Peyer's patch (tissue), 4 donors: ENCODE data around the gene AKR7A2. TPM values are rescaled to one million over a fixed set of nuclear protein-coding genes. Genes with fewer than 3 reads are reported as not detected.

Experiments
- DNase-seq, 3 donors: peaks; one replicate each; pipeline ENCODE4 v3.0.0-alpha.2; 2017 to 2019
- H3K27ac ChIP-seq, 4 donors: fragments of 200-600 bp; sonication (generic); one replicate each; pipeline ENCODE4 v1.5.1; 2016 to 2019
- H3K27me3 ChIP-seq, 2 donors: fragments of 200-600 bp; sonication (generic); one replicate each; pipeline ENCODE4 v1.5.1; 2019
- H3K36me3 ChIP-seq, 3 donors: fragments of 200-600 bp; sonication (generic); one replicate each; pipeline ENCODE4 v1.5.1; 2016 to 2019
- H3K4me1 ChIP-seq, 4 donors: fragments of 200-600 bp; sonication (generic); one replicate each; pipeline ENCODE4 v1.5.1; 2016 to 2019
- H3K4me3 ChIP-seq, 4 donors: fragments of 200-600 bp; sonication (generic); 1 replicate in 3 of 4; 2 replicates in 1 of 4; pipeline ENCODE4 v1.5.1; 2016 to 2019; ENCODE audit warnings: mild to moderate bottlenecking in 1 of 4
- H3K9me3 ChIP-seq, 4 donors: fragments of 200-600 bp; sonication (generic); one replicate each; pipeline ENCODE4 v1.5.1; 2016 to 2019; ENCODE audit warnings: mild to moderate bottlenecking in 1 of 4
- CTCF ChIP-seq, 6 experiments: fragments of 450-650 bp in 4 of 6; fragments of 200-600 bp in 2 of 6; sonication (generic) in 1 of 6; IDR thresholded peaks; one replicate each; pipeline ENCODE4 v1.5.1; 2017 to 2019; ENCODE audit warnings: antibody characterized with exemption in 6 of 6, mild to moderate bottlenecking in 3 of 6, moderate library complexity in 1 of 6
- POLR2A ChIP-seq, 2 donors: fragments of 450-650 bp; IDR thresholded peaks; one replicate each; pipeline ENCODE4 v1.5.1; 2017; ENCODE audit warnings: antibody characterized with exemption in 2 of 2, mild to moderate bottlenecking in 2 of 2, moderate library complexity in 2 of 2
- total RNA-seq, 4 donors: library from RNA; depleted of rRNA; stranded (reverse); fragments of >200 nt; gene quantifications; one replicate each; pipeline ENCODE4 v1.1.0, GENCODE V29; 2016

Gene AKR7A2
- total RNA-seq, 4 donors from 2014 or later = 56.1 to 168 (median 137) TPM

- Histone ChIP-seq H3K9me3 (no peaks in the 10 kb centered on the region), H3K27me3 (no peaks in the 10 kb centered on the region), H3K4me3 (no peak overlapping the region), H3K27ac (no peak overlapping the region), H3K4me1 (peaks cover 0 to 11% (median 0%) of the 10 kb centered on the region in 4 donors), H3K36me3 (peaks cover 0 to 49% (median 0%) of the 10 kb centered on the region in 3 donors)
- no peak for TF ChIP-seq POLR2A (IDR thresholded peaks at IDR 0.05)
- no peak for TF ChIP-seq CTCF (IDR thresholded peaks at IDR 0.05)
- no peak for DNase-seq
These were observed 46.8 kb upstream of the AKR7A2 start for GRCh38 chr1:19358710-19359109.

- no peaks in the 10 kb centered on the region for H3K27me3 ChIP-seq
- H3K4me3 ChIP-seq = no peak overlapping the region
- H3K4me1 ChIP-seq = peaks cover 0 to 11% (median 0%) of the 10 kb centered on the region in 4 donors
- peak overlapping the region in 1 of 4 donors; percentile 11 for H3K27ac ChIP-seq
- DNase-seq = no peak
- peaks cover 0 to 58% (median 0%) of the 10 kb centered on the region in 3 donors for H3K36me3 ChIP-seq
- no peaks in the 10 kb centered on the region for H3K9me3 ChIP-seq
- TF ChIP-seq CTCF (IDR thresholded peaks at IDR 0.05) (no peak), POLR2A (IDR thresholded peaks at IDR 0.05) (no peak)
These were observed 45.5 kb upstream of the AKR7A2 start for GRCh38 chr1:19357299-19357986.

GRCh38 chr1:19356266-19356665 lies 44.3 kb upstream of the AKR7A2 start:
- TF ChIP-seq POLR2A (IDR thresholded peaks at IDR 0.05) = no peak
- TF ChIP-seq CTCF (IDR thresholded peaks at IDR 0.05) = no peak
- Histone ChIP-seq H3K27me3 (no peaks in the 10 kb centered on the region), H3K27ac (no peak overlapping the region), H3K4me3 (no peak overlapping the region), H3K9me3 (no peaks in the 10 kb centered on the region), H3K4me1 (peaks cover 0 to 19% (median 0%) of the 10 kb centered on the region in 4 donors), H3K36me3 (peaks cover 0 to 69% (median 0%) of the 10 kb centered on the region in 3 donors)
- DNase-seq = no peak

GRCh38 chr1:19354531-19354981 lies 42.6 kb upstream of the AKR7A2 start:
- Histone ChIP-seq H3K36me3 (peaks cover 0 to 83% (median 0%) of the 10 kb centered on the region in 3 donors), H3K27me3 (no peaks in the 10 kb centered on the region), H3K4me3 (no peak overlapping the region), H3K27ac (no peak overlapping the region), H3K4me1 (peaks cover 0 to 15% (median 0%) of the 10 kb centered on the region in 4 donors), H3K9me3 (no peaks in the 10 kb centered on the region)
- DNase-seq = no peak
- TF ChIP-seq CTCF (IDR thresholded peaks at IDR 0.05) = no peak
- no peak for TF ChIP-seq POLR2A (IDR thresholded peaks at IDR 0.05)

- Histone ChIP-seq H3K4me3 (no peak overlapping the region), H3K27me3 (no peaks in the 10 kb centered on the region), H3K9me3 (no peaks in the 10 kb centered on the region), H3K4me1 (peaks cover 0 to 15% (median 0%) of the 10 kb centered on the region in 4 donors), H3K27ac (peak overlapping the region in 1 of 4 donors; percentile 40), H3K36me3 (peaks cover 0 to 93% (median 0%) of the 10 kb centered on the region in 3 donors)
- no peak for DNase-seq
- TF ChIP-seq CTCF (IDR thresholded peaks at IDR 0.05) = no peak
- TF ChIP-seq POLR2A (IDR thresholded peaks at IDR 0.05) = no peak
These were observed 41.7 kb upstream of the AKR7A2 start for GRCh38 chr1:19353596-19353995.
